ENCODE measurements around the gene HACD2. TPM values are rescaled to one million over a fixed set of nuclear protein-coding genes. Genes with fewer than 3 reads are reported as not detected.

The HACD2 gene
- total and polyA plus RNA-seq, 10 of the 15 experiments (the other 5 are each of a cell fraction or from before 2014, with no cell fraction given) = 9.1 to 30.0 (median 18.8) TPM

GRCh38 chr3:123489400-123490004, 95.4 kb downstream of the HACD2 start (continued):
- TF ChIP-seq BCL11A (IDR thresholded peaks at IDR 0.05; ENCODE audit: low read depth, low read length) (no peak), TCF12 (IDR thresholded peaks at IDR 0.05; ENCODE audit: low read depth, low read length) (no peak), CHD2 (IDR thresholded peaks at IDR 0.05; ENCODE audit: borderline replicate concordance, low read depth, low read length) (no peak), PAX8 (IDR thresholded peaks at IDR 0.05) (no peak), NR2C1 (IDR thresholded peaks at IDR 0.05) (no peak), ZBTB33 (IDR thresholded peaks at IDR 0.05) (no peak), ATF3 (IDR thresholded peaks at IDR 0.05; ENCODE audit: borderline replicate concordance, extremely low read depth, low read depth, low read length) (no peak), ZNF592 (IDR thresholded peaks at IDR 0.05) (no peak)
